Measurements from ENCODE around the gene MARF1. TPM values are rescaled to one million over a fixed set of nuclear protein-coding genes. Genes with fewer than 3 reads are reported as not detected.

The MARF1 gene
- total and polyA plus RNA-seq, 9 of the 15 experiments (the other 6 are each of a cell fraction or from before 2014, with no cell fraction given), result 4.7 to 33.2 (median 11.7) TPM

GRCh38 chr16:15643048-15643945 is at the start of gene MARF1 (continued):
- no peak for TF ChIP-seq NR0B1 (IDR thresholded peaks at IDR 0.05; ENCODE audit: partially characterized antibody)
- TF ChIP-seq ETV5 (CRISPR knock-in tag; IDR thresholded peaks at IDR 0.05; ENCODE audit: low read depth), result no peak
- peak; percentile 77 for TF ChIP-seq KDM5B (IDR thresholded peaks at IDR 0.05; ENCODE audit: insufficient replicate concordance, low read depth, low read length)
- TF ChIP-seq NR2C2 (CRISPR knock-in tag; IDR thresholded peaks at IDR 0.05), result no peak
- peak; percentile 3; the same call in 1 of the 2 replicates for TF ChIP-seq NR2C2 (tag; IDR thresholded peaks at IDR 0.05)
- TF ChIP-seq WHSC1 (IDR thresholded peaks at IDR 0.05; ENCODE audit: low read length), result no peak
- TF ChIP-seq ZNF263 (CRISPR knock-in tag; IDR thresholded peaks at IDR 0.05; ENCODE audit: borderline replicate concordance), result no peak
- TF ChIP-seq CREB3 (tag; conservative IDR thresholded peaks at IDR 0.05; ENCODE audit: low read depth), result 0 out of 2 replicates have a peak, but pooled peaks have one; percentile 42
- 0 out of 2 replicates have a peak, but pooled peaks have one; percentile 81 for TF ChIP-seq ZNF830 (CRISPR knock-in tag; IDR thresholded peaks at IDR 0.05)
- TF ChIP-seq ZBTB7A (IDR thresholded peaks at IDR 0.05; ENCODE audit: borderline replicate concordance, control insufficient read depth, low read depth, low read length), result peak; percentile 19; the same call in 1 of the 2 replicates
- TF ChIP-seq NKRF (IDR thresholded peaks at IDR 0.05; ENCODE audit: borderline replicate concordance), result 0 out of 2 replicates have a peak, but pooled peaks have one; percentile 12
- 0 out of 2 replicates have a peak, but pooled peaks have one; percentile 5 for TF ChIP-seq SMARCA4 (IDR thresholded peaks at IDR 0.05)
- peak; percentile 62 for TF ChIP-seq HCFC1 (IDR thresholded peaks at IDR 0.05; ENCODE audit: low read depth, low read length)
- TF ChIP-seq VEZF1 (CRISPR knock-in tag; IDR thresholded peaks at IDR 0.05), result peak; percentile 95
- 0 out of 4 replicates have a peak, but pooled peaks of 1 of the 2 experiments have one; percentile 43 for TF ChIP-seq TEAD1 (CRISPR knock-in tag; IDR thresholded peaks at IDR 0.05)
- TF ChIP-seq RBFOX2 (IDR thresholded peaks at IDR 0.05; ENCODE audit: low read depth, low read length), result peak; percentile 91
- peak; percentile 35; the same call in 1 of the 2 replicates for TF ChIP-seq FOSL1 (tag; conservative IDR thresholded peaks at IDR 0.05)
- TF ChIP-seq JUN (IDR thresholded peaks at IDR 0.05; ENCODE audit: borderline replicate concordance, low read depth, low read length), result no peak
- TF ChIP-seq JUN (CRISPR knock-in tag; IDR thresholded peaks at IDR 0.05; ENCODE audit: borderline replicate concordance), result no peak
- TF ChIP-seq MYBL2 (IDR thresholded peaks at IDR 0.05; ENCODE audit: low read depth), result peak; percentile 89
- no peak for TF ChIP-seq MYBL2 (CRISPR knock-in tag; IDR thresholded peaks at IDR 0.05; ENCODE audit: borderline replicate concordance)
